Measurements from ENCODE around the gene SERPINI2.
A peak's percentile ranks its signal among the peaks of the same experiment; 100 is the strongest.

Gene SERPINI2

GRCh38 chr3:167497903-167498302, 24.1 kb upstream of the SERPINI2 start:
- TF ChIP-seq ARNTL (CRISPR knock-in tag; IDR thresholded peaks at IDR 0.05; ENCODE audit: borderline replicate concordance, low read depth) (no peak), TOX (CRISPR knock-in tag; IDR thresholded peaks at IDR 0.05; ENCODE audit: borderline replicate concordance) (no peak), CSRNP3 (CRISPR knock-in tag; IDR thresholded peaks at IDR 0.05) (no peak), SNAI2 (CRISPR knock-in tag; IDR thresholded peaks at IDR 0.05) (no peak), ESRRG (CRISPR knock-in tag; IDR thresholded peaks at IDR 0.05) (no peak), ZNF565 (CRISPR knock-in tag; conservative IDR thresholded peaks at IDR 0.05; ENCODE audit: low read depth) (no peak), ZFP30 (CRISPR knock-in tag; IDR thresholded peaks at IDR 0.05) (no peak), CREB5 (CRISPR knock-in tag; IDR thresholded peaks at IDR 0.05; ENCODE audit: low read depth) (no peak), TCF4 (CRISPR knock-in tag; IDR thresholded peaks at IDR 0.05; ENCODE audit: borderline replicate concordance) (no peak), ZNF70 (CRISPR knock-in tag; IDR thresholded peaks at IDR 0.05) (no peak), GLIS3 (CRISPR knock-in tag; IDR thresholded peaks at IDR 0.05) (no peak), BACH2 (CRISPR knock-in tag; IDR thresholded peaks at IDR 0.05; ENCODE audit: borderline replicate concordance) (no peak), ZFP3 (CRISPR knock-in tag; IDR thresholded peaks at IDR 0.05) (no peak), POU6F1 (CRISPR knock-in tag; IDR thresholded peaks at IDR 0.05; ENCODE audit: borderline replicate concordance, low read depth) (no peak), CSDC2 (CRISPR knock-in tag; IDR thresholded peaks at IDR 0.05) (no peak), PATZ1 (CRISPR knock-in tag; IDR thresholded peaks at IDR 0.05; ENCODE audit: borderline replicate concordance) (no peak), PPARA (CRISPR knock-in tag; IDR thresholded peaks at IDR 0.05; ENCODE audit: borderline replicate concordance) (no peak), ISL1 (CRISPR knock-in tag; IDR thresholded peaks at IDR 0.05) (no peak), OSR1 (CRISPR knock-in tag; IDR thresholded peaks at IDR 0.05) (no peak), ZNF8 (CRISPR knock-in tag; IDR thresholded peaks at IDR 0.05) (no peak)
- ATAC-seq, result no peak

- TF ChIP-seq POU6F1 (CRISPR knock-in tag; IDR thresholded peaks at IDR 0.05; ENCODE audit: borderline replicate concordance, low read depth) (no peak), ESRRG (CRISPR knock-in tag; IDR thresholded peaks at IDR 0.05) (no peak), BACH2 (CRISPR knock-in tag; IDR thresholded peaks at IDR 0.05; ENCODE audit: borderline replicate concordance) (no peak), SNAI2 (CRISPR knock-in tag; IDR thresholded peaks at IDR 0.05) (no peak), ISL1 (CRISPR knock-in tag; IDR thresholded peaks at IDR 0.05) (no peak), PATZ1 (CRISPR knock-in tag; IDR thresholded peaks at IDR 0.05; ENCODE audit: borderline replicate concordance) (no peak), ZNF70 (CRISPR knock-in tag; IDR thresholded peaks at IDR 0.05) (no peak), TCF4 (CRISPR knock-in tag; IDR thresholded peaks at IDR 0.05; ENCODE audit: borderline replicate concordance) (no peak), ZNF8 (CRISPR knock-in tag; IDR thresholded peaks at IDR 0.05) (no peak), ZFP30 (CRISPR knock-in tag; IDR thresholded peaks at IDR 0.05) (no peak)
- ATAC-seq, result peak; percentile 91
These were observed 19.4 kb upstream of the SERPINI2 start for GRCh38 chr3:167493244-167493643.

GRCh38 chr3:167491621-167492020, 17.8 kb upstream of the SERPINI2 start:
- TF ChIP-seq CSRNP3 (CRISPR knock-in tag; IDR thresholded peaks at IDR 0.05) (no peak), SNAI2 (CRISPR knock-in tag; IDR thresholded peaks at IDR 0.05) (no peak), POU6F1 (CRISPR knock-in tag; IDR thresholded peaks at IDR 0.05; ENCODE audit: borderline replicate concordance, low read depth) (no peak), ARNTL (CRISPR knock-in tag; IDR thresholded peaks at IDR 0.05; ENCODE audit: borderline replicate concordance, low read depth) (no peak)
- no peak for ATAC-seq

Measured in SK-N-SH treated with all-trans-retinoic acid at 6 μM for 48 hours (cell line).